Measurements from ENCODE around the gene RAP1GAP.
"Not testable (repeated sequence)": the region's sequence is repeated elsewhere in the genome, so short reads cannot be mapped to it uniquely, and the experiment has no call there.

The RAP1GAP gene

DNA sequence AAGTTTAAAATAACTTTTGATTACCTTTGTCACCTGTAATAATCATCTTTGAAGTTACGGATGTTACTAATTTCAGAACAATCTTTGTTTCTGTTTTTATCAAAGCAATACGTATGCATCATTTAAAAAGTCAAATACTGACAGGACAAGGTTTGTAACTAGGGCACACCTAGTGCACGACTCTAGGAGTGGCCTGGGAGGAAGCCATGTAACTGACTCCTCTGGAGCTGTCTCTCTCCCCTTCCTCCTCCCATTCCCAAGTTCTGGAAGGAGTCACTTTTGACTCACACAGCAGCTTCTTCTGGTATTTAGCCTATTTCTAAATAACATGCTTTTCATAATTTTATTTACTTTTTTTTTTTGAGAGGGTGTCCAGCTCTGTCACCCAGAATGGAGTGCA, 11.8 kb upstream of the RAP1GAP start:
- no peak overlapping the region for H3K4me3 ChIP-seq (ENCODE audit: low read depth, low read length)
- DNase-seq (ENCODE audit: low read depth): no peak

DNA sequence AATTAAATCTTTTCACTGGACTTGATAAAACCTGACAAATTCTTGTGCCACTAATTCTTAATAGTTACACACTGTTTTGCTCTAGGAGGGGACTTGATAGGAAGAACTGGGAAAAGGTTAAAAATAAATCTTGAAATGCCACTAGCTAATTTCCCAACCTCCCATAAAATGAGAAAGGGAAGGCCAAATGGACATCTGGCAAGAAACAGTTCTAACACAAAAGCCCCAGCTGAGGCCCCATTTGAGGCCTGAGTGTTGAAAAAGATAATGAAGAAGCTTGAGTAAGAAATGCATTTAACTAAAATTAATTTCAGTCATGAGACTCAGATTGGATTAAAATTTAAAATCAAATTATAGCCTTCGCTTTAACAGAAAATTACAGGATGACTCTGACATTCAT, 11.2 kb upstream of the RAP1GAP start:
- no peak overlapping the region for H3K4me3 ChIP-seq (ENCODE audit: low read depth, low read length)
- no peak for DNase-seq (ENCODE audit: low read depth)

DNA sequence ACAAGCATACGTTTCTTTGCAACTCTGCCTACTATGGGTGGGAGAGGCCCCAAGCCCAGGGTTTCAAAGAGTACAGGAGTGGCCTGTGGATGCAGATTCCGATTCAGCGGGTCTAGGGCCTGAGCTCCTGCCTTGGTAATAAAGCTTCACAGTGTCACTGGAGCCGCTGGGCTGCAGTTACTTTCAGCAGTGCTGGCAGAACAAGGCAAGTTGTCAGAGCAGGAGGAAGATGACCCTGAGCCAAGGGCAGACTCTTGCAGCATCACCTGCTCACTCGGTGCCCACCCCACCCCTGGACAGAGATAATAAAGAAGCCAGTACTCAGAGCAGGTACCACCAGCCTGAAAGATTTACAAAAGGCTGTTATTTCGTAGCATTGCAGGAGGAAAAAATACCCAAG, 8.0 kb upstream of the RAP1GAP start:
- DNase-seq (ENCODE audit: low read depth): no peak

DNA sequence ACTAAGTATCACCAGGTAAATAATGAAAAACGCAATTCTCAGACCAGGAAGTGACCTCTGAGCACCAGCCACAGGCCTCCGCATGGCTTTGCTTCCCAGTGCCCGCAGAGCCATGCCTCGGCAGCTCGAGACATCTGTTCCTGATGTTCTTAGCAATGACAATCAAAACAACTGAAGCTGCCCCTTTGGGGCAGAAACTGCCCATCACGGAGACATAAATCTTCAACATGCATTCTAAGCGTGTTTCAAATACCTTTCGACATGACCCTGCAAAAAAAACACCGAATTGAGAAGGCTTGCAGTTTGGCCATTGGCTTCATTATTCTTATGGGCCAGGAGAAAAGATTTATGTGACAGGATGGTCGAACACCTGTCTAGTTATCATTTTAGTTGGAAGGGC, 5.8 kb upstream of the RAP1GAP start:
- H3K4me3 ChIP-seq (ENCODE audit: low read depth, low read length): no peak overlapping the region
- DNase-seq (ENCODE audit: low read depth): no peak

More for the DNA sequence above, 8.0 kb upstream of the RAP1GAP start:
- H3K4me3 ChIP-seq (ENCODE audit: low read depth, low read length): no peak overlapping the region

DNA sequence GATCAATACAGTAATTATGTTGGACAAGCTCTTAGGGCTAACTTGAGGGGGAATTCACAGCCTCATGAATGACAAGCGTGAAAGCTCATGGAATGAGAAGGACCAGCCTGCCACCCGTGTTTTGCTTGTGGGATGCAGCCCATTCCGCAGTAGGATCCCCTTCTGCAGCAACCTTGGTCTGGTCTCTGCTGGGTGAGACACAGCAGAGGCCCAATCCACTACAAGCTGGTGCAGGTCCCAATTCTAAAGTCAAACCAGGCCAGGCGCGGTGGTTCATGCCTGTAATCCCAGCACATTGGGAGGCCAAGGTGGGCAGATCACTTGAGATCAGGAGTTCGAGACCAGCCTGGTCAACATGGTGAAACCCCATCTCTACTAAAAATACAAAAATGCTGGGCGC, 4.7 kb upstream of the RAP1GAP start:
- DNase-seq (ENCODE audit: low read depth); H3K4me3 ChIP-seq (ENCODE audit: low read depth, low read length): not testable (repeated sequence)

DNA sequence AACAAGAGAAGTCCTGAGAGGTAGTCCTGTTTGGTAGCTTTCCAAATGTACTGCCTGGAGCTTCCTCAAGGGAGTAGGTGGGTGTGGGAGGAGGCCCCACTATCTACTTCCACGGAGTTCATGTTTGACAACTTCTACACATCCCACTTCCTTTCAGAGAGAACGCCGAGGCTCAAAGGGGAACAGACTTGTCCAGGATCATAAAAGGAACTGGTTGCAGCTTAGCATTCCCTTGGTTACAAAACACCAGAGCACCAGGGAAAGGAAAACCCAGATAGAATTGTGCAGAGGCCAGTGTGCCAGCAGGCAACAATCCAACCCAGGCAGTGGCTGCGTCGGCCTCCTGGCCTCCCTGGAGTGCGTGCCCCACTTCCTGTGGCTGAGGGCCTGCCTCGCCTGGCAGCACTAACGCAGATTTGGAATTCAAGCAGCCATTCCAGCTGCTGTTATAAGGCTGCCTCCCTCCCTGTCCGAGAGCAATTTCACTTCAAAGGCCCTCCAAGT, 4.2 kb upstream of the RAP1GAP start:
- DNase-seq (ENCODE audit: low read depth): peak; percentile 57
- H3K4me3 ChIP-seq (ENCODE audit: low read depth, low read length): no peak overlapping the region

DNA sequence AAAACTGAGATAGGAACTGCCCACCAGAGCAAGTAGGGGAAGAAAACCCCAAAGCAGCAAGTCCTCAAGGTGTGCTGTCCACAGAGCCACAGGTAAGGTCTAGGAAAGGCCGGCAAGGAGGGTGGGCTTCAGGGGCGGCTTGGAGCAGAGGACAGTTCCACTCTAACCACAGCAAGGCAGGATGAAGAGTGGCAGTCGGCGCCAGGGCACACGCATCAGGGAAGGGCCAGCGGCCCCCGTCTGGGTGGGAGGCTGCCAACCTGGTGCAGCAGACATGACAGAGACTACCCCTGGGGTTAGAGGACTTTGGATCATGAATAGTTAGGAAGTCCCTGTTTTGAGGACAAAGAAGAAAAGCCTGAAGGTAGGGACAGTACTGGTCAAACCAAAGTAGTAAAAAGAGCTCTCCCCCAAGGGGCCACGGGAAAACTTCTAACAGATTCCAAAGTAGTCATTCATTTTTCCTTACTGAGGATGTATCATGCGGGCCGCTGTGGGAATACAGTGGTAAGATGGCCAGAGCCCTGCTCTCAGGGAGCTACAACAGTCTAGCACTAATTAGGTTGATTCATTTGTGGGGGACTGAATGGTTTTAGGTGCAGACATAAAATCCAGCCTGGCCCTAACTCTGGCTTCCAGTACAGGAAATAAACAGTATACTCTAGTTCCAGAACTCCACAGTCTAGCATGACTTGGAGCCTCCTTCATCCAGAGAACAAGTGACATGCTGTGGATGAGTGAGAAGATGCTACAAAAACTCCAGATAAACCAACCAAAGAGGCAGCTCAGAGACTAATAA, 3.5 kb upstream of the RAP1GAP start:
- DNase-seq (ENCODE audit: low read depth): no peak
- no peak overlapping the region for H3K4me3 ChIP-seq (ENCODE audit: low read depth, low read length)

DNA sequence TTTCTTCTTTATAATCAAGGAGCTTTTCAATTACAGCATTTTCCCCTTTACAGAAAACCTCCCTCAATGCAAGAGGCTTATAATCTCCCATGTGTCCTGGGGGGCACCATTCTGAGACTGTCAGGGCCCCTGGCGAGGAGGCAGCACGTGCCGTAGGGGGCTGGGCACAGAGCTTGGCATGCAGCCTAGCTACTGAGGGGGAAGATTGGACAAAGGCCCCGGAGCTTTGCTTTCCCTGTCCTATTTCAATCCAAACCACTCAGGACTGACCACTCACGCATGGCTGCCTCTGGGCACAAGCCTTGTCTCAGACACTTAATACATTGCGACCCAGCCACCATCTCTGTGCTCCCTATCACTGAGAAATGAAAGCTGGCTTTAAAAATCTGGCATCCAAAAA, 2.8 kb upstream of the RAP1GAP start:
- DNase-seq (ENCODE audit: low read depth): no peak
- H3K4me3 ChIP-seq (ENCODE audit: low read depth, low read length): no peak overlapping the region

DNA sequence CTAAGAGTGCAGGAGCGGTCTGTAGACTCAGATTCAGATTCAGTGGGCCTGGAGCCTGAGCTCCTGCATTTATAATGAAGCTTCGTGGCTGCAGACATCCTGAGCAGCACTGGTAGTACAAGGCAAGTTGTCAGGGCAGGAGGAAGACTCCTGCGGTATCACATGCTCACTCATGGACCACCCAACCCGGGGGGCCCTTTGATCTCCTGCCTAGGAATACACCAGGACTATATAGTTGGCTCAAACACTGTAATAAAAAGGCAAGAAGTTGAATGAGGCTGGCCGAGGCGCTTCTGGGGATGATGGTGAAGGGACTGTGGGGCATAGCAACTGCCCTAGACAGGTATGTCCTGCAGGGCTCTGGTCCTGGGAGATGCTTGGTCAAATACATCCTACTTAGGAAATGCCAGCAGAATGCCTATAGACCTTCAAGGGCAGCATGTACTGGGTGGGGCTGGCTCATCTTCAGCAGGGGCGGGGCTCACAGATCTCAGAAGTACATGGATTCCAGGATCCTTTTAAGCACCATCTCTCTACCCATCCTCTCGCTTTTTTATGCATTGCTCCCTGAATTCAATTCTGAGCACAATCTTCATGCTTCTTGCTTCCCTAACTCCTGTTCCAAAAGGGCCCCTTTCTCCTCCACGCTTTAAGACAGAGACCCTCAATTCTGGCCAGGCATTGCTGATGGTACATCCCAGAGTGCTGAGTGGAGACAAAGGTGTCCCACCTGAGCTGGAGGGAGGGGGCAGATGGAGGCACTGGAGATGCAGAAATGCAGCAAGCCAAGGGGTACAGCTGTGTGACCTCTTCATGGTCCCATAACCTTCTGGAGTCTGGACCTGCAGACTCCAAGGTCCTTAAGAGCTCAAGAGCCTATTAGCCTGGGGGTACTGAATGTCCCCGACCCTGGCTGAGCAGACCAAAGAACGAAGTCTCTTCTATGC, 2.1 kb upstream of the RAP1GAP start:
- DNase-seq (ENCODE audit: low read depth): no peak
- H3K4me3 ChIP-seq (ENCODE audit: low read depth, low read length): no peak overlapping the region

DNA sequence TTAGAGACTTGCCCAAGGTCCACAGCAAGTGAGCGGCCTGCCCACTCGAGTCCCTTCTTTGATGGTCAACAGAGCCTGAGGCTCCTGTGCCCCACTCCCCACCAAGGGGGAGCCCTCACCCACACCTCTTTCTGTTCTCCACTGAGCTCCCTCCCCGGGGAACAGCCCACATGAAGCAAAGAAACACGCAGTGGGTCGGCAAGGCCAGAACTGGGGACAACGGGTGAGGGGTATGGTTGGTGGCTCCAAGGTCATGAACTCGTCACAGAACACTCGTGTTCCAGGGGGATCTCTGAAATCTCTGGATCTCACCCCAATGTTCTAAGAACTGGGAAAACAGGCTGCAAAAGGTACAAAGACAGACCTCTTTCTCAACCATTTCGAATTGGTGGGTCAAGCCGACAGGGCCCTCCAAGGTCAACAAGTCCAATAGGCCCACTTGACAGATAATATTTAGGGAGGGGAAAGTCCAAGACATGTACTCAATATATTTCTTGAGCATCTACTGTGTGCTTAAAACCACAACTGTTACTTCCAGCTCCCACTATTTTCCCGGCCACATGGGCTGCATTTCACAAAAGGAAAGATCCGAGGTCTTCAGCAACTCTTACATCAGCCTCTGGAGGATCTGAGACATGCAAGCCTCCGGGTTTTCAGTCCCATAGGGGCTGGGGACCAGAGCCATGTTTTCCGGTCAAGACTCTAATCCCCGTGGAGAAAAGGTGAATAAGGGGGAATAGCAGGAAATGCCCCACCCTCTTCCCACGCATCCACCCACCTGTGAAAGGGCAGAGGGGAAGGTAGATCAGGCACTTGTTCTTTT, 1.1 kb upstream of the RAP1GAP start:
- no peak for DNase-seq (ENCODE audit: low read depth)
- H3K4me3 ChIP-seq (ENCODE audit: low read depth, low read length): no peak overlapping the region

DNA sequence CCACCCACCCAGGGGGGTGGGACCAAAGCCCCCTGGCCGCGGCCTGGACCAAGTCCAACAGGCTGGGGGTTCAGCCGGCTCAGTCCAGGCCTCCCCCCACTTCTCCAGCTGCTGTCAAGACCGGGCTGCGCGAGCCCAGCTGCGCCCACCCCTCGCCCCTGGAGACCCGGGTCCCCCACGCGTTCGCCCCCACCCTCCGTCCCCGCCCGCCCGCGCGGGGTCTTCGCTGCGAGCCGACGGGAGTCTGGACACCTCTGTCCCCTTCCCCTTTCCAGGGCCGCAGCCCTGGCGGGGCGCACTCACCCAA, 253 bp downstream of the RAP1GAP start:
- peak overlapping the region; percentile 41 for H3K4me3 ChIP-seq (ENCODE audit: low read depth, low read length)

DNA sequence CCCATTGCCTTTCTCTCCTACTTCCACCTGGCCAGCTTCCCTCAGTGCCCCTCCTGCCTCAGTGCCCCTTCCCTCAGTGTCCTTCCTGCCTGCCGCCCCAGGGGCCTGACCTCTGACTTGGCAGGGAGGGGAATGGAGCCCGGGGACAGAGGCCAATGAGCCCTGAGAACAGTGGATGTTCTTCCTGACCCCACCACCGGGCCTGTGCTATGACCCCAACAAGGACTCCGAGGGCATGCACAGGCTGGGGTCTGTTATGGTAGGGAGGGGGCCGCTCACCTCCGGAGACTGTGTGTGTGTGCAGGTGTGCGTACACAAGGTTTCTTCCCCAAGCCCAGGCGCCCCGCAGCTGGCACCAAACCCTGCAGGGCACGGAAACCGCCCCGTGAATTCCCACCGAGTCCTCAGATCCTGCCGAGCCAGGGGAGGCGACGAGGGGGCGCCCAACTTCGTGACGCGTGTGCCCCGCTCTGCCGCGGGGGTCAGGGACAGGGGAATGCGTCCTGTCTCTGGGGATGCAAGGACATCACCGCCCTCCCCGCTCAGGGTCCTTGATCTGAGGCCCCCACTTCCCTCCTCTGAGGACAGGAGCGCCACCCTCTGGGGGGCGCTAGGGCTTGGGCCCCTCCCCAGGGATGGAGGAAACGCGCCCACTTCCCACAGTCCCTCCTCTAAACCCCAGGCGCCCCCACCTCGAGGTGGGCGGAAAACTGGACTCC, 766 bp downstream of the RAP1GAP start:
- DNase-seq (ENCODE audit: low read depth): no peak
- peak overlapping the region; percentile 41 for H3K4me3 ChIP-seq (ENCODE audit: low read depth, low read length)

More for the DNA sequence above, 253 bp downstream of the RAP1GAP start:
- DNase-seq (ENCODE audit: low read depth): no peak

DNA sequence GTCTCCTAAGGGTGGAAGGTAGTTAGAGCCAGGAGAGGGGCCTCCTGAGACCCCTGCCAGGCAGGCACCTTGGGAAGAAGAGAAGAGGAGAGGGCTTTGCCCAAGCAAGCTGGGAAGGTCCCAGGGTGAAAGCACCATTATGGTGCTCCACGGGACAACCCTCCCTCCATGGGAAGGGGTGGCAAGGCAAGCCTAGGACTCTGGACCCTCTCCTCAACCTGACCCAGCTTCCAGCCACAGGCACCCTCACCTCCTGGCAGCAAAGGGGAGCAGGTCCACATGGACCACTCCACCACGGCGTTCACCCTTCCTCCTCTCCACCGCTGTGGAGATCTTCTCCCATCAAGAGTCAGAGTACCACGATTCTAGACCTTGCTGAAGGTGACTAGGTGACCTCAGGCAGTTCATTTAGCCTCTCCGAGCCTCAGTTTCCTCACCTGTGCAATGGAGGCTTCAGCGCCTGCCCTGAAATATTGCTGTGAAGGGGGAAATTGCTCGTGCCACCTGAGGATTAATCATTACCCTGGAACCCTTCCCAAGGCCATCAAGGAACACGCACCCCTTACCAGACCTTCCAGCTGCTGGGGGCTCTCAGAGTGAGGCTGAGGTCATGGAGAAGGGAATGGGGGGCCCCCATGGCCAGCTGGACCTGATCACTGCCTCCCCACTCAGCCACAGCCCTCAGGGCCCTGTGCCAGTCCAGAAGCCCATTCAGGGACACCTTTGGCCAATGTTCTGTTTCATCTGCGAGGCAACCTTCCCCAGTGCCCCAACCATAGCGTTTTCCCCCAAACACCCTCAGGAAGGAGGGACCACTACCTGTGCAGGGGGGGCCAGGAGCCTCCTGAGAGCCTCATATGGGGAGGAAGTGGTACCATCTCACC, 1.6 kb downstream of the RAP1GAP start:
- no peak overlapping the region for H3K4me3 ChIP-seq (ENCODE audit: low read depth, low read length)
- no peak for DNase-seq (ENCODE audit: low read depth)

DNA sequence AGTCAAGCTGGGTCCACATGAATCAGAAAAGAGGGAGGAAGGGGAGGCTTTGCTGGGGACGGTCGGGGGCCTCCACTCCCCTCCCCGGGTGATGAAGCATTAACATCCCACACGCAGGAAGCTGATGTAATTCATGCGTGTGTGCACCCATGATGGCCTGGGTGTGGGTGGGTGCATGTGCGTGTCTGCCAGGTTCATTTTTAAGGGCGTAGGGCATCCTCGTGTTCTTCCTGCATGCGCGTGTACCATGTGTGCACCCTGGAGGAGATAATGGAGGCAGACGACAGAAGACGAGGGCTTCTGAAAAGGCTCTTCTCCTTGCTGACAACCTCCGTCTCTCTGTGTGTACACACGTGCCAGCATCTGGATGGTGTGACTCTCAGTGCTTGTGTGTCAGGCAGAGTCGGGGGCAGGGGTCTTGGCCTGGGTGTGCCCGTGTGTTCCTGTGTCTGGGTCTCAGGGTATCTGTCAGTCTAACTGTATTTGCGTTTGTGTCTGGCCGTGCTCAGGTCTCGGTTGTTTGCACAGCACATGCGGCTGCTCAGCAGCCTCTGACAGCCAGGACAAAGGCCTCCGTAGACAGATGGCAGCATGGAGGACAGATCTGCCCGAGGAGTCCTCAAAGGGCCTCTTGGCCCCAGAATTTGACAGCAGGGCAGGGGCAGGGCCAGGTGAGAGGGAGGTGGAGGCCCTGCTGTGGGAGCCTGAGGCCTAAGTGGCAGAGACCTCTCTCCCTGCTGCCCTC, 2.4 kb downstream of the RAP1GAP start:
- no peak for DNase-seq (ENCODE audit: low read depth)
- H3K4me3 ChIP-seq (ENCODE audit: low read depth, low read length): no peak overlapping the region

DNA sequence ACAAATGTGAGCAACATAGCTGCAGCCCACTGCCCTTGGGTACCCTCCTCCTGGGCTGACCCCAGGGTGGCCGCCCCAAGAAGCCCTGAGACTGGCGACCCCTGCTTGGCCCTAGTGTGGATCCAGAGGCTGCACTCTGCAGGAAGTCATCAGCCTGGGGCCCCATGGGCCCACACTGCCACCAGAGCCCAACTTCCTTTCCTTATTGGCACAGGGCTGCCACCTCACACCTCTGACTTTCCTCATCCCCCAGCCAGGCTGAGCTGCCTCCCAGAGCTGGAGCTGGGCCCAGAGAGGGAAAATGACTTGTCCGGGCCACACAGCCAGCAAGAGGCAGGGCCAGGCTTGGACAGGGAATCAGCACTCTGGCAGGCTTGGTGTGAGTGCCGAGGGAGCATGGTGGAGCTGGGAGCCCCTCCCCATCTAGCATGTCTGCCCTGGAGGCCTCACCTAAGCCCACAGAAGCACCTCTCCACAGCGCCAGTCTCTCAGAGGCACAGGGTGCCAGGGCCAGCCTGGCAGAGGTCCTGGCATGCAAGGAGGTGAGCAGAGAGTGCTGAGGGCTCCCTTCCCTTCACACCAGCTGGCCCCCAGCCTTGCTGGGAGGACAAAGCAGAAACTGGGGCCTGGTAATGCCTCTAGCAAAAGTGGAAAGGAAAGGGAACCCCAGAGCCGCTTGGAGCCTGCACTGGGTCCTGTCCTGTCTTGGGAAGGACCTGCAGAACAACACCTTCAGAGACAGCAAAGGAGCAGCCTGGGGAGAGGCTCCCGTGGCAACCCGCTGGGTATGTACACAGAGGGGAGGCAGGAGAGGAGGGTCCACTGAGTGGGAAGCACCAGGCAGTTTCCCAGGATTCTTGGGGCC, 3.2 kb downstream of the RAP1GAP start:
- no peak overlapping the region for H3K4me3 ChIP-seq (ENCODE audit: low read depth, low read length)
- no peak for DNase-seq (ENCODE audit: low read depth)

DNA sequence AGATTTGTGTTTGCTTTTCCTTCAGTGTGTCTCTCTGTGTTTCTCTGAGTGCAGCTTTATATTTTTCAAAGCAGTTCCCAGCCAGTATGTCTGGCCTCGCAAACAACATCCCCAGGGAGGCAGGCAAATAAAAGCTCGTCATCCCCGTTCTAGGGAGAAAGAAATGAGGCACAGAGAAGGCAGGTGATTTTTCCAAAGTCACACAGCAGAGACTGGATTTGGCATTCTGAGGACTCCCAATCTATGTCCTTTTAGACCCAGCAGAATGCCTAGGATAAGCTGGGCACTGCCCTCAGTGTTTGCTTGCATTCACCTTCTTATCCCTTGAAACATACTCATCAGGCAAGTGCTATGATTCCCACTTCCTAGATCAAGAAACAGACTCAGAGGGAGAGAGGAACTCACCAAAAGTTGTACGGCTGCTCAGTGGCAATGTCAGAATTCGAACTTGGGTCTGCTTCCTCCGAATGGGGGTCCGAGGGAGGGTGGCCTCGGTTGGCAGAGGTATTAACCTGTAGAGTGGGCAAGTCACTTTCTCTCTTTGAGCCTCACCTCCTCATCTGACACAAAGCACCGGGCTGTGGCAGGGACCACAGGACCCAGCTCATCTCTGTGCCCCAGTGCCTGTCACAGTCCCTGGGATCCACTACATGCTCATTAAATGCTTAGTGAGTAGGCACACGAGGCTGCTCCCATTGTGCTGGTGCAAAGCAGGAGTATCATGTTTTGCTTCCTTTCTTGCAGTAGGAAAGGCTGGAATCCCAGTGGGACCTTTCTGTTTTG, 4.2 kb downstream of the RAP1GAP start:
- DNase-seq (ENCODE audit: low read depth): no peak
- H3K4me3 ChIP-seq (ENCODE audit: low read depth, low read length): no peak overlapping the region
